HepG2 (cell line): Measurements from ENCODE around the gene TM9SF2. TPM values are rescaled to one million over a fixed set of nuclear protein-coding genes. Genes with fewer than 3 reads are reported as not detected.

Experiments
- ASH2L ChIP-seq: fragments of 300-600, 200-600 bp; sonication (generic); IDR thresholded peaks from 2 replicates; pipeline ENCODE4 v1.7.0; 2017; ENCODE audit warnings: low read depth, mild to moderate bottlenecking, moderate library complexity, mixed read lengths, low read length; ENCODE audit not compliant: insufficient read length
- EZH2 ChIP-seq: conservative IDR thresholded peaks from 2 replicates; pipeline ENCODE4 v1.6.1; 2012; ENCODE audit warnings: mild to moderate bottlenecking, low read depth, low read length, moderate library complexity
- FOXJ3 ChIP-seq: sonication (generic); formaldehyde crosslinking; IDR thresholded peaks from 2 replicates; pipeline ENCODE4 v1.4.0; 2020; ENCODE audit warnings: missing genetic modification reagents, mild to moderate bottlenecking, borderline replicate concordance
- GATAD2A ChIP-seq: IDR thresholded peaks from 2 replicates; pipeline ENCODE4 v1.6.1; 2016
- GTF3A ChIP-seq: sonication (generic); formaldehyde crosslinking; conservative IDR thresholded peaks from 2 replicates; pipeline ENCODE4 v1.4.0; 2020; ENCODE audit warnings: mild to moderate bottlenecking, missing genetic modification reagents
- IRX3 ChIP-seq: sonication (generic); formaldehyde crosslinking; IDR thresholded peaks from 2 replicates; pipeline ENCODE4 v1.8.1; 2023; ENCODE audit warnings: mild to moderate bottlenecking, low read depth, missing genetic modification reagents, borderline replicate concordance
- KDM5A ChIP-seq: fragments of 200-600 bp; sonication (generic); IDR thresholded peaks from 2 replicates; pipeline ENCODE4 v1.7.0; 2018; ENCODE audit warnings: antibody characterized with exemption, mild to moderate bottlenecking, low read length, borderline replicate concordance
- MEIS2 ChIP-seq: sonication (generic); formaldehyde crosslinking; IDR thresholded peaks from 2 replicates; pipeline ENCODE4 v1.9.0; 2021; ENCODE audit warnings: mild to moderate bottlenecking, missing genetic modification reagents
- MTA3 ChIP-seq: sonication (generic); formaldehyde crosslinking; IDR thresholded peaks from 2 replicates; pipeline ENCODE4 v1.4.0; 2020; ENCODE audit warnings: missing genetic modification reagents
- MTF2 ChIP-seq: sonication (generic); formaldehyde crosslinking; IDR thresholded peaks from 2 replicates; pipeline ENCODE4 v1.5.0; 2020; ENCODE audit warnings: missing genetic modification reagents, borderline replicate concordance
- PHF20 ChIP-seq: sonication (generic); formaldehyde crosslinking; IDR thresholded peaks from 2 replicates; pipeline ENCODE4 v1.5.0; 2020; ENCODE audit warnings: mild to moderate bottlenecking, missing genetic modification reagents
- POLR2A ChIP-seq, 2 experiments: IDR thresholded peaks; 2 replicates each; pipeline ENCODE4 v1.6.1; 2011; ENCODE audit warnings: low read depth in 2 of 2, low read length in 2 of 2, mild to moderate bottlenecking in 1 of 2, moderate library complexity in 1 of 2; ENCODE audit not compliant: insufficient read depth in 1 of 2
- SIX1 ChIP-seq: sonication (generic); formaldehyde crosslinking; IDR thresholded peaks from 2 replicates; pipeline ENCODE4 v1.4.0; 2020; ENCODE audit warnings: missing genetic modification reagents, borderline replicate concordance
- ZKSCAN5 ChIP-seq: sonication (generic); formaldehyde crosslinking; IDR thresholded peaks from 2 replicates; pipeline ENCODE4 v1.5.1; 2020; ENCODE audit warnings: mild to moderate bottlenecking, missing genetic modification reagents
- ZNF235 ChIP-seq: sonication (generic); formaldehyde crosslinking; IDR thresholded peaks from 2 replicates; pipeline ENCODE4 v1.8.1; 2023; ENCODE audit warnings: mild to moderate bottlenecking, missing genetic modification reagents, borderline replicate concordance
- ZNF274 ChIP-seq: sonication (generic); formaldehyde crosslinking; IDR thresholded peaks from 2 replicates; pipeline ENCODE4 v1.5.1; 2020; ENCODE audit warnings: mild to moderate bottlenecking, missing genetic modification reagents
- ZNF577 ChIP-seq: sonication (generic); formaldehyde crosslinking; IDR thresholded peaks from 2 replicates; pipeline ENCODE4 v1.4.0; 2020; ENCODE audit warnings: mild to moderate bottlenecking, low read depth, missing genetic modification reagents, borderline replicate concordance
- ZNF768 ChIP-seq: sonication (generic); formaldehyde crosslinking; IDR thresholded peaks from 2 replicates; pipeline ENCODE4 v1.4.0; 2020; ENCODE audit warnings: missing genetic modification reagents
- ZNF83 ChIP-seq: sonication (generic); formaldehyde crosslinking; IDR thresholded peaks from 2 replicates; pipeline ENCODE4 v1.4.0; 2020; ENCODE audit warnings: missing genetic modification reagents, mild to moderate bottlenecking, borderline replicate concordance
- ZNF839 ChIP-seq: sonication (generic); formaldehyde crosslinking; IDR thresholded peaks from 2 replicates; pipeline ENCODE4 v1.4.0; 2020; ENCODE audit warnings: missing genetic modification reagents, mild to moderate bottlenecking, borderline replicate concordance
- polyA plus RNA-seq, 8 experiments: library from polyadenylated mRNA; depleted of rRNA in 3 of 8; stranded (reverse) in 7 of 8; unstranded in 1 of 8; fragments of >200 nt; fragmentation: Illumina TruSeq in 4 of 8; extraction: Trizol in 4 of 8; gene quantifications; 2 replicates each; pipeline versions ENCODE4 v1.2.1 to v1.2.3, GENCODE V29; 2011 to 2016; ENCODE audit warnings: low read depth in 4 of 8, missing spikeins in 1 of 8, mixed read lengths in 1 of 8; ENCODE audit not compliant: insufficient read depth in 1 of 8
- total RNA-seq, 5 experiments: library from RNA; depleted of rRNA; stranded (reverse); fragments of >200 nt; fragmentation: Illumina TruSeq; extraction: Trizol; gene quantifications; 2 replicates each; pipeline ENCODE4 v1.2.3, GENCODE V29; 2016; ENCODE audit warnings: low read depth in 1 of 5
- TF ChIP-seq, protein P1 (sequence below): sonication (generic); formaldehyde crosslinking; conservative IDR thresholded peaks from 2 replicates; pipeline ENCODE4 v1.8.0; 2022; ENCODE audit warnings: missing genetic modification reagents
- TF ChIP-seq, protein P2 (sequence below): sonication (generic); formaldehyde crosslinking; IDR thresholded peaks from 2 replicates; pipeline ENCODE4 v1.8.0; 2023; ENCODE audit warnings: mild to moderate bottlenecking, missing genetic modification reagents
- TF ChIP-seq, protein P3 (sequence below): IDR thresholded peaks from 2 replicates; pipeline ENCODE4 v1.6.1; 2016; ENCODE audit warnings: low read depth
- TF ChIP-seq, protein P4 (sequence below): sonication (generic); formaldehyde crosslinking; IDR thresholded peaks from 2 replicates; pipeline ENCODE4 v1.5.0; 2020; ENCODE audit warnings: missing genetic modification reagents

TM9SF2 gene
- total and polyA plus RNA-seq, 2 of the 13 experiments (the other 11 are each of a cell fraction or from before 2014, with no cell fraction given) = 94.1 to 123 TPM

DNA sequence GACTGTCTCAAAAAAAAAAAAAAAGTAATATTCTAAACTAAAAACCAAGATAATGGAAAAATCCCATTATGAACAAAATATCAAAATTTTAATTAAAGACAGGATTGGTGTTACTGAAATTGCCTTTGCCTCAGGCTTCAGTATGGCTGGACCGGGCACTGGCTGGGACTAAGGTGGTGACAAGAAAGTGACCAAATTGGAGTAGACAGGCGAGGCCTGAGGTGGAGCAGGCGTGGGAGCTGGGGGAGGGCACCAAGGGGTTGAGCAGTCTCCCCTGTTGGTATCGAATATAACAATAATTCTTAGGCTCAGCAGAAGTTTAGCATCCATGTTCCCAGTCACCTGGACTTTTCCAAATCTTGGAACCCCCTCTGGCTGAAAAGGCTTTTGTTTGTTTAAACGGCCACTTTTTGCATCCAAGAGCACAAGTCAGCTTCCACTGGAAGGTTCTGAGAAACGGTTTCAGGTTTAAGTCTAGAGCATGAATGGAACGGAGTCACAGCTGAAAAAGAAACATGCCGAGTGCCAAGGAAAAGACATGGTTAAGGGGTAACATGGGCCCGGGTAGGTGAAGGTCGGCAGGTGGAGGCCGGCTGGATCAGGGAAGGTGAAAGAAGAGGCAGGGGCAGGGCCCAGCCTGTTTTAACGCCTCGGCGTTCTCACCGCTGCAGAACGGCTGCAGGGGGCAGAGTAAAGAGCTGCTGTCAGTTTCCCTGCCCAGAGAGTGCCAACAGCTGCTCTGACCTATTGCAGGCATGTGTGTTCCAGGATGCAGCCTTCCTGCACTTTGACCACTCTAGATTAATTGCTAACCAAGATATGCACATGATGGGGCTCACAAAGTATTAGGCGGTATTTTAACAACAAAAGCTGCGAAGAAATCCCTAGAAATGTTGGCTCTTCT is 104.4 kb downstream of the TM9SF2 start (continued):
- TF ChIP-seq, protein P1, sequence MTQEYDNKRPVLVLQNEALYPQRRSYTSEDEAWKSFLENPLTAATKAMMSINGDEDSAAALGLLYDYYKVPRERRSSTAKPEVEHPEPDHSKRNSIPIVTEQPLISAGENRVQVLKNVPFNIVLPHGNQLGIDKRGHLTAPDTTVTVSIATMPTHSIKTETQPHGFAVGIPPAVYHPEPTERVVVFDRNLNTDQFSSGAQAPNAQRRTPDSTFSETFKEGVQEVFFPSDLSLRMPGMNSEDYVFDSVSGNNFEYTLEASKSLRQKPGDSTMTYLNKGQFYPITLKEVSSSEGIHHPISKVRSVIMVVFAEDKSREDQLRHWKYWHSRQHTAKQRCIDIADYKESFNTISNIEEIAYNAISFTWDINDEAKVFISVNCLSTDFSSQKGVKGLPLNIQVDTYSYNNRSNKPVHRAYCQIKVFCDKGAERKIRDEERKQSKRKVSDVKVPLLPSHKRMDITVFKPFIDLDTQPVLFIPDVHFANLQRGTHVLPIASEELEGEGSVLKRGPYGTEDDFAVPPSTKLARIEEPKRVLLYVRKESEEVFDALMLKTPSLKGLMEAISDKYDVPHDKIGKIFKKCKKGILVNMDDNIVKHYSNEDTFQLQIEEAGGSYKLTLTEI (CRISPR knock-in tag) = no peak
- TF ChIP-seq ZNF839 (CRISPR knock-in tag) (0 out of 2 replicates have a peak, but pooled peaks have one; percentile 28), GTF3A (CRISPR knock-in tag) (no peak), ZKSCAN5 (CRISPR knock-in tag) (no peak), ZNF768 (no peak; the same call in 1 of the 2 replicates), PHF20 (0 out of 2 replicates have a peak, but pooled peaks have one; percentile 17), MTA3 (no peak), KDM5A (no peak), ASH2L (no peak), ZNF274 (CRISPR knock-in tag) (no peak; the same call in 1 of the 2 replicates), MTF2 (CRISPR knock-in tag) (no peak), SIX1 (CRISPR knock-in tag) (no peak; the same call in 1 of the 2 replicates), FOXJ3 (no peak), GATAD2A (CRISPR knock-in tag) (peak; percentile 56; the same call in 1 of the 2 replicates), MEIS2 (CRISPR knock-in tag) (0 out of 2 replicates have a peak, but pooled peaks have one; percentile 29), EZH2 (no peak), ZNF577 (CRISPR knock-in tag) (no peak), ZNF83 (no peak), ZNF235 (CRISPR knock-in tag) (no peak), POLR2A (IDR thresholded peaks at IDR 0.05; ENCODE audit: insufficient read depth in 1 of 2, low read depth in 2 of 2, low read length in 2 of 2) (peak in 1 of 2 experiments; percentile 51; a peak in 2 of 4 replicates), IRX3 (CRISPR knock-in tag) (peak; percentile 22; the same call in 1 of the 2 replicates)
- TF ChIP-seq, protein P2, sequence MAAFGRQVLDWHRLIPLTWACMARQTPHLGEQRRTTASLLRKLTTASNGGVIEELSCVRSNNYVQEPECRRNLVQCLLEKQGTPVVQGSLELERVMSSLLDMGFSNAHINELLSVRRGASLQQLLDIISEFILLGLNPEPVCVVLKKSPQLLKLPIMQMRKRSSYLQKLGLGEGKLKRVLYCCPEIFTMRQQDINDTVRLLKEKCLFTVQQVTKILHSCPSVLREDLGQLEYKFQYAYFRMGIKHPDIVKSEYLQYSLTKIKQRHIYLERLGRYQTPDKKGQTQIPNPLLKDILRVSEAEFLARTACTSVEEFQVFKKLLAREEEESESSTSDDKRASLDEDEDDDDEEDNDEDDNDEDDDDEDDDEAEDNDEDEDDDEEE (CRISPR knock-in tag) = peak; percentile 84; the same call in 1 of the 2 replicates
- TF ChIP-seq, protein P3, sequence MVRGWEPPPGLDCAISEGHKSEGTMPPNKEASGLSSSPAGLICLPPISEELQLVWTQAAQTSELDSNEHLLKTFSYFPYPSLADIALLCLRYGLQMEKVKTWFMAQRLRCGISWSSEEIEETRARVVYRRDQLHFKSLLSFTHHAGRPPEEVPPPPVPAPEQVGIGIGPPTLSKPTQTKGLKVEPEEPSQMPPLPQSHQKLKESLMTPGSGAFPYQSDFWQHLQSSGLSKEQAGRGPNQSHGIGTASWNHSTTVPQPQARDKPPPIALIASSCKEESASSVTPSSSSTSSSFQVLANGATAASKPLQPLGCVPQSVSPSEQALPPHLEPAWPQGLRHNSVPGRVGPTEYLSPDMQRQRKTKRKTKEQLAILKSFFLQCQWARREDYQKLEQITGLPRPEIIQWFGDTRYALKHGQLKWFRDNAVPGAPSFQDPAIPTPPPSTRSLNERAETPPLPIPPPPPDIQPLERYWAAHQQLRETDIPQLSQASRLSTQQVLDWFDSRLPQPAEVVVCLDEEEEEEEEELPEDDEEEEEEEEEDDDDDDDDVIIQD = peak; percentile 9; the same call in 1 of the 2 replicates
- TF ChIP-seq, protein P4, sequence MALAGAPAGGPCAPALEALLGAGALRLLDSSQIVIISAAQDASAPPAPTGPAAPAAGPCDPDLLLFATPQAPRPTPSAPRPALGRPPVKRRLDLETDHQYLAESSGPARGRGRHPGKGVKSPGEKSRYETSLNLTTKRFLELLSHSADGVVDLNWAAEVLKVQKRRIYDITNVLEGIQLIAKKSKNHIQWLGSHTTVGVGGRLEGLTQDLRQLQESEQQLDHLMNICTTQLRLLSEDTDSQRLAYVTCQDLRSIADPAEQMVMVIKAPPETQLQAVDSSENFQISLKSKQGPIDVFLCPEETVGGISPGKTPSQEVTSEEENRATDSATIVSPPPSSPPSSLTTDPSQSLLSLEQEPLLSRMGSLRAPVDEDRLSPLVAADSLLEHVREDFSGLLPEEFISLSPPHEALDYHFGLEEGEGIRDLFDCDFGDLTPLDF (CRISPR knock-in tag) = no peak
